Bronchial epithelial cell (primary cell): Measurements from ENCODE around the gene DUSP7. TPM values are rescaled to one million over a fixed set of nuclear protein-coding genes. Genes with fewer than 3 reads are reported as not detected.

Experiments used
- DNase-seq: peaks from one replicate; pipeline ENCODE4 v3.0.0-alpha.2; 2010; ENCODE audit warnings: low read depth
- FAIRE-seq: peaks from 2 replicates; lab custom pipeline; 2011; peaks lifted over from hg19 to GRCh38; lab: Jason Lieb, UNC
- H3K27me3 ChIP-seq: 2 replicates; pipeline ENCODE4 v1.5.1; 2011; ENCODE audit warnings: low read length; ENCODE audit not compliant: control insufficient read depth, insufficient read depth
- H3K36me3 ChIP-seq: 2 replicates; pipeline ENCODE4 v1.5.1; 2011; ENCODE audit warnings: low read length; ENCODE audit not compliant: control insufficient read depth, insufficient read depth
- H3K4me3 ChIP-seq: 2 replicates; pipeline ENCODE4 v1.5.1; 2011; ENCODE audit warnings: mild to moderate bottlenecking, low read depth, low read length, control low read depth
- CTCF ChIP-seq: IDR thresholded peaks from 2 replicates; pipeline ENCODE4 v1.5.1; 2011; ENCODE audit warnings: mild to moderate bottlenecking, moderate library complexity, low read length, control low read depth, inconsistent platforms; ENCODE audit not compliant: insufficient read depth, severe bottlenecking
- total RNA-seq: library from RNA; depleted of rRNA; stranded (reverse); fragments of >200 nt; gene quantifications from 2 replicates; pipeline ENCODE4 v1.2.1, GENCODE V29; 2014

Gene DUSP7
- total RNA-seq, 1 donor from 2014 or later = 38.2 TPM

GRCh38 chr3:52078781-52079560 is 22.6 kb upstream of the DUSP7 start:
- DNase-seq (no peak), FAIRE-seq (peak; percentile 18)
- Histone ChIP-seq H3K36me3 (no peaks in the 10 kb centered on the region), H3K27me3 (no peaks in the 10 kb centered on the region), H3K4me3 (no peak overlapping the region)
- TF ChIP-seq CTCF = no peak

- Histone ChIP-seq H3K4me3 (no peak overlapping the region), H3K36me3 (no peaks in the 10 kb centered on the region), H3K27me3 (no peaks in the 10 kb centered on the region)
- no peak for DNase-seq
- no peak for TF ChIP-seq CTCF
- no peak for FAIRE-seq
Observed at GRCh38 chr3:52077925-52078324, 21.6 kb upstream of the DUSP7 start.

- no peak for TF ChIP-seq CTCF
- no peak for DNase-seq
- Histone ChIP-seq H3K36me3 (no peaks in the 10 kb centered on the region), H3K27me3 (no peaks in the 10 kb centered on the region), H3K4me3 (no peak overlapping the region)
- FAIRE-seq = no peak
Observed at GRCh38 chr3:52076896-52077780, 20.8 kb upstream of the DUSP7 start.

GRCh38 chr3:52073490-52073889 is 17.1 kb upstream of the DUSP7 start:
- FAIRE-seq (no peak), DNase-seq (no peak)
- H3K36me3 ChIP-seq = no peaks in the 10 kb centered on the region
- no peak overlapping the region for H3K4me3 ChIP-seq
- TF ChIP-seq CTCF = no peak
- no peaks in the 10 kb centered on the region for H3K27me3 ChIP-seq

GRCh38 chr3:52072471-52072870 is 16.1 kb upstream of the DUSP7 start:
- H3K36me3 ChIP-seq = no peaks in the 10 kb centered on the region
- no peaks in the 10 kb centered on the region for H3K27me3 ChIP-seq
- no peak overlapping the region for H3K4me3 ChIP-seq
- no peak for FAIRE-seq
- no peak for TF ChIP-seq CTCF
- no peak for DNase-seq
